Neuronal stem cell (in vitro differentiated cells): ENCODE measurements around the gene CENPQ.
"Not testable (repeated sequence)": the region's sequence is repeated elsewhere in the genome, so short reads cannot be mapped to it uniquely, and the experiment has no call there.

Experiments
- DNase-seq: peaks from one replicate; pipeline ENCODE4 v3.0.0-alpha.2; 2013; ENCODE audit warnings: low spot score
- H2AFZ ChIP-seq: one replicate; pipeline ENCODE4 v1.6.1; 2013; ENCODE audit warnings: mild to moderate bottlenecking, low read length, inconsistent platforms
- H2AK5ac ChIP-seq: 2 replicates; pipeline ENCODE4 v1.6.1; 2013; ENCODE audit warnings: low read depth, mild to moderate bottlenecking, inconsistent platforms, low read length, moderate library complexity, mixed read lengths
- H2BK120ac ChIP-seq: 2 replicates; pipeline ENCODE4 v1.6.1; 2013; ENCODE audit warnings: low read depth, mild to moderate bottlenecking, inconsistent platforms, low read length, moderate library complexity, mixed read lengths
- H2BK12ac ChIP-seq: one replicate; pipeline ENCODE4 v1.6.1; 2013; ENCODE audit warnings: low read length, inconsistent platforms
- H2BK15ac ChIP-seq: 2 replicates; pipeline ENCODE4 v1.6.1; 2013; ENCODE audit warnings: mild to moderate bottlenecking, low read length, inconsistent platforms, mixed read lengths
- H2BK5ac ChIP-seq: one replicate; pipeline ENCODE4 v1.6.1; 2013; ENCODE audit warnings: inconsistent platforms, mild to moderate bottlenecking, low read length, moderate library complexity
- H3K14ac ChIP-seq: one replicate; pipeline ENCODE4 v1.6.1; 2013; ENCODE audit warnings: low read length, inconsistent platforms
- H3K18ac ChIP-seq: 2 replicates; pipeline ENCODE4 v1.6.1; 2013; ENCODE audit warnings: low read length, inconsistent platforms
- H3K23ac ChIP-seq: 2 replicates; pipeline ENCODE4 v1.6.1; 2013; ENCODE audit warnings: low read depth, mild to moderate bottlenecking, mixed read lengths, low read length, inconsistent platforms; ENCODE audit not compliant: poor library complexity
- H3K27ac ChIP-seq: replicated peaks from 3 replicates; pipeline ENCODE4 v1.5.1; 2013; ENCODE audit warnings: low read length, inconsistent platforms
- H3K27me3 ChIP-seq, 3 experiments: 2 replicates each; pipeline ENCODE4 v1.6.1; 2013; ENCODE audit warnings: low read length in 3 of 3, mild to moderate bottlenecking in 2 of 3, inconsistent platforms in 1 of 3, low read depth in 1 of 3, mixed read lengths in 1 of 3, moderate library complexity in 1 of 3; ENCODE audit not compliant: control insufficient read depth in 3 of 3, insufficient read depth in 3 of 3
- H3K36me3 ChIP-seq, 2 donors: replicated peaks in 1 of 2; 2 replicates each; pipeline ENCODE4 v1.6.1; 2013; ENCODE audit warnings: low read length in 2 of 2; ENCODE audit not compliant: control insufficient read depth in 2 of 2, insufficient read depth in 2 of 2
- H3K4ac ChIP-seq: 2 replicates; pipeline ENCODE4 v1.6.1; 2013; ENCODE audit warnings: inconsistent platforms, mild to moderate bottlenecking, low read length, moderate library complexity
- H3K4me1 ChIP-seq, 2 donors: 1 replicate in 1 of 2; 2 replicates in 1 of 2; pipeline ENCODE4 v1.6.1; 2013; ENCODE audit warnings: low read length in 2 of 2, low read depth in 1 of 2; ENCODE audit not compliant: control insufficient read depth in 2 of 2, insufficient read depth in 1 of 2
- H3K4me2 ChIP-seq: one replicate; pipeline ENCODE4 v1.6.1; 2013; ENCODE audit warnings: mild to moderate bottlenecking, low read length, inconsistent platforms; ENCODE audit not compliant: insufficient read depth, poor library complexity, severe bottlenecking
- H3K4me3 ChIP-seq, 2 donors: 2 replicates each; pipeline ENCODE4 v1.5.1; 2013; ENCODE audit warnings: low read length in 2 of 2, mild to moderate bottlenecking in 2 of 2, inconsistent platforms in 1 of 2, moderate library complexity in 1 of 2
- H3K79me1 ChIP-seq: one replicate; pipeline ENCODE4 v1.6.1; 2013; ENCODE audit warnings: low read depth, mild to moderate bottlenecking, inconsistent platforms, low read length, moderate library complexity
- H3K9ac ChIP-seq: one replicate; pipeline ENCODE4 v1.6.1; 2013; ENCODE audit warnings: mild to moderate bottlenecking, low read depth, low read length, inconsistent platforms; ENCODE audit not compliant: poor library complexity
- H3K9me3 ChIP-seq, 2 donors: replicated peaks in 1 of 2; 2 replicates each; pipeline versions ENCODE3 to v1.6.1; 2013; ENCODE audit warnings: low read length in 2 of 2, mild to moderate bottlenecking in 2 of 2, inconsistent platforms in 1 of 2, low read depth in 1 of 2, mixed read lengths in 1 of 2, moderate library complexity in 1 of 2; ENCODE audit not compliant: control insufficient read depth in 2 of 2, insufficient read depth in 1 of 2
- H4K8ac ChIP-seq: one replicate; pipeline ENCODE4 v1.6.1; 2013; ENCODE audit warnings: low read depth, mild to moderate bottlenecking, inconsistent platforms, low read length, moderate library complexity
- H4K91ac ChIP-seq: one replicate; pipeline ENCODE4 v1.6.1; 2013; ENCODE audit warnings: low read length, low read depth, mild to moderate bottlenecking, inconsistent platforms; ENCODE audit not compliant: poor library complexity
- WGBS, 2 donors: extraction: QIAGEN DNeasy Blood & Tissue Kit; methylation state at CpG; one replicate each; pipeline ENCODE4 v1.1.7; 2013; ENCODE audit warnings: missing lambda C conversion rate in 2 of 2, mixed read lengths in 1 of 2; ENCODE audit not compliant: insufficient read length in 2 of 2, insufficient replicate concordance in 1 of 2; ENCODE audit errors: extremely low coverage in 2 of 2; 5-methylcytosine and 5-hydroxymethylcytosine counted together

Gene CENPQ

DNA sequence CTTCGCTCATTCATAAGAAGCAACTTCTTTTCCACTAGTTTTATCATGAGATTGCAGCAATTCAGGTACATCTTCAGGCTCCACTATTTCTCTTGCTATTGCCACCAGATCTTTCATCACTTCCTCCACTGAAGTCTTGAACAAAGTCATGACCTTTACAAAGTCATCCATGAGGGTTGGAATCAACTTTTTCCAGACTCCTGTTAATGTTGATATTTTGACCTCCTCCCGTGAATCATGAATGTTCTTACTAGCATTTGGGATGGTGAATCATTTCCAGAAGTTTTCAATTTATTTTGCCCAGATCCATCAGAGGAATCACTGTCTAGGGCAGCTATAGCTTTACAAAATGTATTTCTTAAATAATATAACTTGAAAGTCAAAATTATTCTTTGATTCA, 1.5 kb downstream of the CENPQ start:
- H3K4me3 ChIP-seq, result peak overlapping the region in 1 of 2 donors; percentile 84
- no CpG with 5 or more reads among the region's 2 CpGs for WGBS, 2 donors

GRCh38 chr6:49468042-49468441, 4.9 kb downstream of the CENPQ start:
- H2AFZ ChIP-seq, result no peak overlapping the region
- no peak overlapping the region for H2AK5ac ChIP-seq
- no peaks in the 10 kb centered on the region for H3K9me3 ChIP-seq
- H3K27ac ChIP-seq, result no peak overlapping the region
- H4K91ac ChIP-seq, result no peak overlapping the region
- no peak overlapping the region for H2BK120ac ChIP-seq
- no peak for DNase-seq
- H3K4me2 ChIP-seq, result no peak overlapping the region
- H2BK15ac ChIP-seq, result no peak overlapping the region
- peaks cover 0 to 3% of the 10 kb centered on the region in 2 donors for H3K4me1 ChIP-seq
- no peak overlapping the region for H3K23ac ChIP-seq
- H3K27me3 ChIP-seq, result no peaks in the 10 kb centered on the region
- no peak overlapping the region for H2BK5ac ChIP-seq
- no peak overlapping the region for H3K14ac ChIP-seq
- H3K9ac ChIP-seq, result no peak overlapping the region
- no peak overlapping the region for H2BK12ac ChIP-seq
- peaks cover 4% of the 10 kb centered on the region for H3K79me1 ChIP-seq
- H3K18ac ChIP-seq, result no peak overlapping the region
- no CpG with 5 or more reads among the region's 9 CpGs for WGBS, 2 donors
- no peak overlapping the region for H3K4ac ChIP-seq
- no peak overlapping the region for H3K4me3 ChIP-seq
- H4K8ac ChIP-seq, result no peak overlapping the region
- H3K36me3 ChIP-seq, result peaks cover 2 to 30% of the 10 kb centered on the region in 2 donors

More for the DNA sequence above, 1.5 kb downstream of the CENPQ start:
- Histone ChIP-seq H4K91ac (no peak overlapping the region), H3K9ac (no peak overlapping the region), H2BK15ac (no peak overlapping the region), H2BK12ac (no peak overlapping the region), H2AFZ (no peak overlapping the region), H3K36me3 (peaks cover 0 to 7% of the 10 kb centered on the region in 2 donors), H3K4ac (no peak overlapping the region), H3K79me1 (peaks cover 4% of the 10 kb centered on the region), H2BK5ac (no peak overlapping the region), H3K4me2 (no peak overlapping the region), H2AK5ac (no peak overlapping the region), H3K18ac (no peak overlapping the region), H2BK120ac (no peak overlapping the region), H3K9me3 (no peaks in the 10 kb centered on the region), H3K14ac (no peak overlapping the region), H3K4me1 (peaks cover 0 to 3% of the 10 kb centered on the region in 2 donors), H3K27ac (no peak overlapping the region), H4K8ac (no peak overlapping the region), H3K23ac (no peak overlapping the region), H3K27me3 (no peaks in the 10 kb centered on the region)
- no peak for DNase-seq

DNA sequence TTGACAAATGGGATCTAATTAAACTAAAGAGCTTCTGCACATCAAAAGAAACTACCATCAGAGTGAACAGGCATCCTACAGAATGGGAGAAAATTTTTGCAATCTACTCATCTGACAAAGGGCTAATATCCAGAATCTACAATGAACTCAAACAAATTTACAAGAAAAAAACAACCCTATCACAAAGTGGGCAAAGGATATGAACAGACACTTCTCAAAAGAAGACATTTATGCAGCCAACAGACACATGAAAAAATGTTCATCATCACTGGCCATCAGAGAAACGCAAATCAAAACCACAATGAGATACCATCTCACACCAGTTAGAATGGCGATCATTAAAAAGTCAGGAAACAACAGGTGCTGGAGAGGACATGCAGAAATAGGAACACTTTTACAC, 13.4 kb downstream of the CENPQ start:
- H3K14ac ChIP-seq, H2AK5ac ChIP-seq, H3K4me3 ChIP-seq, H3K4ac ChIP-seq, H2BK120ac ChIP-seq, H3K4me1 ChIP-seq, H3K4me2 ChIP-seq, H3K27ac ChIP-seq, H4K8ac ChIP-seq, H4K91ac ChIP-seq, H2BK5ac ChIP-seq, H3K9me3 ChIP-seq, H2BK15ac ChIP-seq, H2BK12ac ChIP-seq, H3K23ac ChIP-seq, H2AFZ ChIP-seq, H3K27me3 ChIP-seq, H3K79me1 ChIP-seq, H3K18ac ChIP-seq, H3K9ac ChIP-seq, DNase-seq: not testable (repeated sequence)
- H3K36me3 ChIP-seq, result peaks cover 4 to 57% of the 10 kb centered on the region in 2 donors
- no CpG with 5 or more reads among the region's 2 CpGs for WGBS, 2 donors

DNA sequence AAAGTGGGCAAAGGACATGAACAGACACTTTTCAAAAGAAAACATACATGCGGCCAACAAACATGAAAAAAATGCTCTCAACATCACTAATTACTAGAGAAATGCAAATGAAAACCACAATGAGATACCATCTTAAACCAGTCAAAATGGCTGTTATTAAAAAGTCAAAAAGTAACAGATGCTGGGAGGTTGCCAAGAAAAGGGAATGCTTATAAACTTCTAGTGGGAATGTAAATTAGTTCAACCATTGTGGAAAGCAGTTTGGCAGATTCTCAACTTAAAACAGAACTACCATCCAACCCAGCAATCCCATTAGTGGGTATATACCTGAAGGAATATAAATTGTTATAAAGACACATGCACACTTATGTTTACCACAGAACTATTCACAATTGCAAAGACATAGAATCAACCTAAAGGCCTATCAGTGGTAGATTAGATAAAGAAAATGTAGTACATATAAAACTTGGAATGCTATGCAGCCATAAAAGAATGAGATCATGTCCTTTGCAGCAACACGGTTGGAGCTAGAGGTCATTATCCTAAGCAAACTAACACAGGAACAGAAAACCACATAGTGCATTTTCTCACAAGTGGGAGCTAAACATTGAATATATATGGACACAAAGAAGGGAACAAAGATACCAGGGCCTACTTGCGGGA, 16.3 kb downstream of the CENPQ start:
- no peak overlapping the region for H2AK5ac ChIP-seq
- H3K27ac ChIP-seq, result no peak overlapping the region
- no peak overlapping the region for H3K14ac ChIP-seq
- no peak for DNase-seq
- no peak overlapping the region for H2BK15ac ChIP-seq
- H4K8ac ChIP-seq, result no peak overlapping the region
- H4K91ac ChIP-seq, result no peak overlapping the region
- H3K79me1 ChIP-seq, result no peaks in the 10 kb centered on the region
- H3K4ac ChIP-seq, result no peak overlapping the region
- peaks cover 5 to 56% of the 10 kb centered on the region in 2 donors for H3K36me3 ChIP-seq
- no peaks in the 10 kb centered on the region for H3K4me1 ChIP-seq
- no peak overlapping the region for H2BK120ac ChIP-seq
- H3K9me3 ChIP-seq, result no peaks in the 10 kb centered on the region
- no peak overlapping the region for H2BK12ac ChIP-seq
- H3K4me2 ChIP-seq, result no peak overlapping the region
- no peak overlapping the region for H3K18ac ChIP-seq
- no peak overlapping the region for H2BK5ac ChIP-seq
- H3K23ac ChIP-seq, result no peak overlapping the region
- no peak overlapping the region for H3K9ac ChIP-seq
- WGBS, 2 donors, result no CpG with 5 or more reads among the region's 3 CpGs
- no peaks in the 10 kb centered on the region for H3K27me3 ChIP-seq
- H2AFZ ChIP-seq, result no peak overlapping the region
- H3K4me3 ChIP-seq, result no peak overlapping the region
